Activated T-cell treated with anti-CD3 and anti-CD28 coated beads for 1 hour (primary cell): Measurements from ENCODE around the gene CMC4.

Experiments used
- DNase-seq: peaks from one replicate; pipeline ENCODE4 v3.0.0-alpha.2; 2020; ENCODE audit warnings: low read depth

The CMC4 gene

DNA sequence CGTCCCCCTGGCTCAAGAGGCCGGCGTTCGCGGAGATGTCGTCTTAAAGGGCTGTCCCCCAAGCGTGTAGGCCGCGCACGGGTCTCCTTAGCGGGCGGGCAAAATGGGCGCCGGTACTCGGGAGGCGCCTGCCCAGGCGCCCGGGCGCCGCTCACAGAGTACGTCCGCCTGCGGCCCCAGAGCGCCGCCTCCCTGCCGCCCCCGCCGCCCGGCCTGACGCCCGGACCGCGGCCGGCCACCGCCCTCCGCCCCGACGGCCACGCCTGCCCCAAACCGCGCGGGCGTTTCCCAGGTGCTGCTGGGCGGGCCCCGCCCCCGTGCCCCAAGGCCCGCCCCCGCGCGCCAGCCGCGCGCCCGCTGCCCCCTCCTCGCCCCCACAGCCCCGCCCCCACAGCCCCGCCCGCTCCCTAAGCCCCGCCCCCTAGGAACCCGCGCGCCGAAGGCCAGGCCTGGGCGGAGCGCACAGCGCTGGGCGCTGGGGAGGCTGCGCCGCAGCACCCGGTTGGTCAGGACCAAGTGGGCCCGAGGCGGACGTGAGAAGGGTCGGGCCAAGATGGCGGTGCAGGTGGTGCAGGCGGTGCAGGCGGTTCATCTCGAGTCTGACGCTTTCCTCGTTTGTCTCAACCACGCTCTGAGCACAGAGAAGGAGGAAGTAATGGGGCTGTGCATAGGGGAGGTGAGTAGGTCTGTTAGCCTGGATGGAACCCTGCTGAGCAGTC lies at the start of gene CMC4, which contains the start of the genes BRCC3 and MTCP1:
Gene CMC4 (minus strand): TSS at position 162 of the 719 bp plus-strand sequence. CDS start 7,113 bp downstream, outside the sequence.
Gene BRCC3 (plus strand): TSS at position 534 of the 719 bp plus-strand sequence. CDS start 20 bp downstream, at position 554.
Gene MTCP1 (minus strand): TSS at position 162 of the 719 bp plus-strand sequence. CDS start 5,126 bp downstream, outside the sequence.
- peak; percentile 61 for DNase-seq

DNA sequence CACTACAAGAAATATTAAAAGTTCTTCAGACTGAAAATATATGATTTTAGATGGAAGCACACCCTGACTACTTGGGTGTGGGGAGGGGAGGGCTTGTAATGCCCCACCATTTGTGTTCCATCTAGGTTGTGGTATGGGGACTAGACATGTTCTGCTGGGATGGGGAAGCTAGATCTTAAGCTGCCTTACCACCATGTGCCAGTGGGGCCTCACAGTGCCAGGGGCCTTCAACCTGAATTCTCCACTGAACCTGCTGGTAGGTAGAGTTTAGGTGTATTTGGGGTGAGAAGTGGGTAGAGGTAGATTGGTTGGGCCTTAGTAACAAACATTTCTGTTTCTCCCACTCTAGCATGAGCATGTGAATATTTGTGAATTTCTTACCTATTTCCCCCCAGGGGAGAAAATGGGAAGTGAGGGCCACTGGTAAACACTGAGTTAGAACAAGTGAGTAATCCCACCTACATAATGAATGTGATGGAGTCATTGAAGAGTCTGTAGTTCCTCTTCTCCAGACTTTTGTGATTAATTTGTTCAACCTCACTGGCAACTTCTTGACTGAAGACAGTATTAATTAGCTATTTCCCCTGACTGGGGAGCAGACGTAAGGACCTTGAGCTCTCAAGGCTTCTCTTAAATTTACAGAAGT lies 44.4 kb upstream of the CMC4 start:
- no peak for DNase-seq

GRCh38 chrX:155113097-155113496 lies 42.2 kb upstream of the CMC4 start:
- DNase-seq = no peak

- no peak for DNase-seq
These were observed 41.2 kb upstream of the CMC4 start for GRCh38 chrX:155112171-155112570.

DNA sequence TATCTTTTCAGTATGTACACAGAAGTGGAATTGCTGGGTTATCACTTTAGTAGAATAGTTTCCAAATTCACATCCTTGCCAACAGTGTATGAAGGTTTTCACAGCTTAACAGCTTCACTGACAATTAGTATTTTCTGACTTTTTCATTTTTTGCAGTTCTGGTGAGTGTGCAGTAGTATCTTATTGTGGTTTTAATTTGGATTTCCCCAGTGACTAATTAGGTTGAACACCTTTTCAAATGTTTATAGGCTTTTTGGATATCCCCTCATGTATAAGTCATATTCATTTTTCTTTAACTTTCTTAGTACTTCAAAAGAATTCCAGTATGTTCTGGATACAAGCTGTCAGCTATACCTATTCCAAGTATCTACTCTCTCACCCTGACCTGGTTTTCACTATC lies 37.5 kb upstream of the CMC4 start:
- no peak for DNase-seq

DNA sequence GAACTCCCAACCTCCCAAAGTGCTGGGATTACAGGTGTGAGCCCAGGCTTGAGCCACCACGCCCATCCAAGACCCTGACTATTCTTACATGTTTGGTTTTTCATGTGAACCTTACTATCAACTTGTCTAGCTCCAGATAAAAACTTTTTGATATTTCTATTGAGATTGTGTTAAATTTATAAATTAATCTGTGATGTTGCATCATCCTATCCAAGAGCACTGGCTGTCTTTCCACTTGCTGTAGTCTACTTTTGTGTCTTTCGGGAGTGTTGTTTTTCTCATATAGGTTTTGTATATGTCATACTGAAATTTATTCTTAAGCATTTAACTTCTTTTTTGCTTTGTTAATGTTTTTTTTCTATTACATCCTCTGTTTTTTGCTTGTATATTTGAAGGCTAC lies 35.0 kb upstream of the CMC4 start:
- DNase-seq = no peak

DNA sequence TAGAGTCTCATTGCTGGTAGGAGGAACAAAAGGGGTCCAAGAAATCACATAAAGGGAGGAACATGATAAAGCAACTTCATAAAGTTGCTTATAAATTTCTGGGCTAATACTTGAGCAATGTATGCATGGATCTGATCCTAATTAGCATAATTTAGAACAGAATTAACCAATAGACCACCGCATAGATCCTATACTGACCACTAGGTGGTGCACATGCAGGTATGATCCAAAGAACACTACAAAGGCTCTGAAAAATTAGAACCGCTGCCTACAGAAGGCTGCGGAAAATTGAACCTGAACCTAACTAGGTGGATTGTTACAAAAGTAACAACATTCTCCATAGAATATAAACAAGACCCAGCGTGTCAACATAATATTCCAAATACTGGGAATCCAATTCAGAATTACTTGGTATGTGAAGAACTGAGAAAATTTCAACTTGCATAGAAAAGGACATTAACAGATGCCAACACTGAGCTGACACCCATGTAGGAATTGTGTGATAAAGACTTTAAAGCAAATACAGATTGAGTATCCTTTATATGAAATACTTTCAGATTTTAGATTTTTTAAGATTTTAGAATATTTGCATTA lies 23.6 kb upstream of the CMC4 start:
- DNase-seq = peak; percentile 2

DNA sequence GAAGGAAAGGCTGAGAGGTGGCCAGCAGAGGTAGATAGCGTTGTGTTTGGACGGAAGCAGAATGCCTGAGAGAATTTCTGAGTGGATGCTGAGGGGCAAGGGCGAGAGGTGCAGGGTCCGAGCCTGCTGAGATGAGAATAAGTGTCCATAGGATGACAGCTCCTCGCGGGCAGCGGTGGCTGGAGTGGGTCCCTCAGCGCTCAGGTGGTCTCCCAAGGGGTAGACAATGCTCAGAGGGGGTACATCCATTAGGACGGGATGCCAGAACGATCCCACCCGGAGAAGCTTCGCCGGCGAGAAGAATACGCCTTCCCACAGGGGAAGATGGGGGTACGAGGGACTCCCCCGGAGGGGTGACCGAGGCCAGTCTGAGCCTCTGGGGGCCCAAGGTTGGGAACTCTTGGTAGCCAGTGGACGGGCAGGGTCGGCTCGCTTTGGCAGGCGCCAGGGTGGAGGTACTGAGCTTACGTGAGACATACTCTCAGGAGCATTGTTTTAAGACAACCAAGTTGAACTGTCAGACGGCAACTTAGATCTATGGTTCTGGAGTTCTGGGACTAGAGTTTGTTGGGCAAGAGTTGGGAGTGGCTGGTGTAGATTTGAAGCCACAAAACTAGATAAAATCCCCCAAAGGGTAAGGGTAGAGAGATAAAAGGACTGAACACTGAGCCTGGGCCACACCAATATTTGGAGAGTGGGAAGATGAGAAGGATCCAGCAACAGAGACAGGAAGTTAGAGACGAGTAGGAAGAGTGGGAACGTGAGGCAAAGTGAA lies 16.2 kb upstream of the CMC4 start:
- DNase-seq = no peak

- DNase-seq = peak; percentile 33
These were observed 15.4 kb upstream of the CMC4 start for GRCh38 chrX:155086202-155086840.

GRCh38 chrX:155071694-155072280 lies 851 bp upstream of the CMC4 start:
- no peak for DNase-seq

GRCh38 chrX:155070663-155070974 lies 317 bp downstream of the CMC4 start:
- DNase-seq = no peak

GRCh38 chrX:155070038-155070437 lies 898 bp downstream of the CMC4 start:
- DNase-seq = no peak

DNA sequence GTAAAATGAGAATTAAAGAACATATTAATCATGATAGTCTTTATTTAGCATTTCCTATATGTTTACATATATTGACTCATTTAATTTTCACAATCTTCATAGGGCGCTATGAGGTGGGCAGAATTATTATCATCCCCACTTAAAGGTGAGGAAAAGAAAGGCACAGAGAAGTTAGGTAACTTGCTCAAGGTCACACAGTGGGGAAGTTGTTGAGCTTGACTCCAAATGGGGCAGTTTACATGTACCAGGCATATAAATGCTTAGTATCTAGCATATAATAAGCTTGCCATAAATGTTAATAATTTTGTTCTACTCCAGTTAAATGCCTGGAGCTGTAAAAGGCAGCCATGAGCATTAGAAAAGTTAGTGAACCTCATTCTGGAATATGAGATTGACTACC lies 1.5 kb downstream of the CMC4 start:
- DNase-seq = no peak

DNA sequence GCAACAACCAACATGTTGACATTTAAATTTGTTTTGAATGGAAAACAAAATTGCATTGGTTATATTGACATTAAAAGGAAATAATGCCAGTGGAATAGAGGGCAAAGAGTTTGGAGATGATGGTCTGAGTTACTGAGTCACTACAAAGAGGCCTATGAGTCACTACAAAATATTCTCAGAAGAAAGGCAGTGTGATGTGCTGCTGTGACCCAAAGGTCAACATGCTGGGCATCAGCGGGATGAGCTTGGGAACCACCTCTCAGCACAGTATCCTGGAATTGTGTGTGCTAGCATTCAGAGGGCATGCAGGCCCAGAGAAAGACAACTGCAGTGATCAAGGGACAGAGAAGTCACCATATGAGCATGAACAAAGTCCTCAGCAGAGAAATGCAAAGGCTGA lies 2.8 kb downstream of the CMC4 start:
- DNase-seq = no peak

DNA sequence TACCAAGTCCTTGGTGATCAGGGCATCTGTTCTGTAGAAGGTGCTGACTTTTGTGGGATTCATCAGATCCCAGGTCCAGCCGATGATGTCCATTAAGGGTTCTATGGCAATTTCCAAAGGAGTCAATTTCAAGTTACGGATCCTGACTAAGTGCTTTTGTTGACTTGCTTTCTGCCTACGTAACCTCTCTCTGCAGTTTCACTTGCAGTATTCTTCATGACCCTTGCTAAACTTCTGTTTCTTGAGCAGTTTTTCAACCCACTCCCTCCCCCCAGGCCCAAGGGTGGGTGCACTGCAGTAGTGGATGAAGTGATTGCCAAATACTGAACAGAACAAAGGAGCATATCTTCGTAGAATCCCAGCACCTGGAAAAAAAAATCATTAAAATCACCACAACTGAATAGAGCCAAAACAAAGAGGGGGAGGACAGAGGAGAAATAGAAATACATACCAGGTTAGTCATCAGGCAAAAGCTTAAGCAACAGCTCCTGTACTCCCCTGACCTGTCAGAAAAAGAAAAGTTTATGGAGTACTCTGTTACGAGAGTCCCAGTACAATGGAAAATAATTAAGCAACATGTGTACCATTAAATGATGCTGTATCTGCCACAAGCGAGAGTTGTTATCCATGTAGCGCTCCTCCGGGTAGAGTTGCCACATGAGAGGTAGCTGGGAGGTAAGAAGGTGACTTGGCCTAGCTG lies 5.8 kb downstream of the CMC4 start:
- no peak for DNase-seq

DNA sequence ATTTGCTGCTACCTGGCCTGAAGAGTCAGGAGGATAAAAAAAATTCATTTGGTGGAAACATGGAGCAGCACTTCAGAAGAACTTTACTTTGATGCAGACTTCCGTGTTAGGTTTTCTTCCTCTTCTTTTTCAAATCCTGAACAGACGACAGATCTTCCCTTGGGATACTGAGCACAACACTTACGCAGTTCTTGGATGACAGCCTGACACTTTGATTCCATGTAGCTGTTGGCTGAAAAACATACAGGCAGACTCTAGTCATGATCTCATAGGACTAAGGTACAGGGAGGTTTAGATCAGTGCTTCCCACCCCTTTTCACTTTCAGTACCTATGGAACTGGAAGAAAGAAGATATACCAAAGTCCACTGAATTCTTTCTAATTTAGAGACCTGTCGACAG lies 9.2 kb downstream of the CMC4 start:
- DNase-seq = no peak

DNA sequence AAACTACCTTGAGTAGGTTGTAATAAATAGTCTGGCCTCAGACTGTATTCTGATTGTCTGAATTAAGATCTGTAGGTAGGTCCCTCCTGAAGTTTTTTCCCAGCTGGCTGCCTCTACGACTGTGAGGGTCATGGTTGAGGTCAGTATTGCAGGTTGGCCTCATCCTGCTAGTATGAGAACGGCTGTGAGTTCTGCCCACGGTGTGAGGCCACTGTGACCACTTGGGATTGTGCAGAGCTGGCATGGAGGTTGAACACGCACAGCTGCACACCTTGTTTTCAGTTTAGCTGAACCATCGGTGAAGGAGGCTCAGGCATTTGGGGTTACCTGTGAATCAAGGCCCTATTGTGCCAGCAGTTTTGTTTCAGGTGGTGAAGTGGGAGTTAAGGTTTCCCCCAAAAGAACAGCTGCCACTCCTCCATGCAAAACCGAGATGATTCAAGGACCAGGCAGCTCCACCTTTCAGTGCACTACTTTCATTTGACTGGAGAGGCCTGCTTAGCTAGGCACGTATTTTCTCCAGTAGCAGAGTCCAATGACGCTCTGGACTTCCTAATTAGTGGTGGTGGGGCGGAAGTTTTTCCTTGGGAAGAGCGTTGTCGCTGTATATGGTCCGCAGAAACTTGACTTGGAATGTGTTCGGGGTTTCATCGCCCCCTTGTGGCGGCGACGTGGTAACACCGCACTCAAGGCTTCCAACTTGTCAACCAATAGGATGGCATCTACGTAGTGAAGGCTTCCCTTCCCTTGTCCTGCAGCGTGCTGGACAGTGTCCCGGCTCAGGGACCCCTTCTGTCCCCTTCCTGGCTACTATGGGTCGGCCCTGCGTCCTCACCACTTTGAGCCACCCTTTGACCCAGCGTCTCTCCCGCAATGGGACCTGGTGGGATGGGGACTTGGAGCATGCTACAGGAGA lies 13.8 kb downstream of the CMC4 start:
- DNase-seq = peak; percentile 30

DNA sequence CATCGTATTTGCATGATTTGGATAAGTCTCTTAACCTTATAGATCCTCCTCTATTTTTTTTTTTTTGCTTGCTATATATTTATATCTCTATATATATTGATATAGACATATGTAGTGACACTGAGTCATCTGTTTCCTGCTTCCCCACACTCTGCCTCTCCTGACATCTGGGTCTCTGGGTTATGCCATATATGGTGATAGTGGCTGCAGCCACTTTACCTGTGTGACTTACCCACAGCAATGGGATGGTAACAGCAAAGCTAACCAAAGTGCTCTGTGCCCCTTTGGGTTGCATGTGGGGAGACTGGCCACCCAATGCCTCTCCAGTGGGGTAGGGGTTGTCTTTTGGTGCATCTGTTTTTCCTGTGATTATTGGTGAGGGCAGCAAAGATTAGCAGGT lies 14.5 kb downstream of the CMC4 start:
- DNase-seq = no peak

GRCh38 chrX:155055494-155055893 lies 15.4 kb downstream of the CMC4 start:
- DNase-seq = no peak

GRCh38 chrX:155054255-155054654 lies 16.7 kb downstream of the CMC4 start:
- DNase-seq = no peak
